Measurements from ENCODE around the gene MFAP1.
"Not testable (repeated sequence)": the region's sequence is repeated elsewhere in the genome, so short reads cannot be mapped to it uniquely, and the experiment has no call there.

MFAP1 gene

GRCh38 chr15:43821505-43821904, 3.0 kb downstream of the MFAP1 start:
- H3K9me3 ChIP-seq (ENCODE audit: control insufficient read depth in 1 of 2, low read length in 2 of 2), result no peaks in the 10 kb centered on the region
- peaks cover 13 to 19% of the 10 kb centered on the region in 2 donors for H3K4me1 ChIP-seq (ENCODE audit: control insufficient read depth in 1 of 2, insufficient read depth in 2 of 2, low read length in 2 of 2)
- H3K27ac ChIP-seq (ENCODE audit: low read depth, low read length), result no peak overlapping the region
- no peak overlapping the region for H3K9ac ChIP-seq (ENCODE audit: low read depth in 1 of 2, low read length in 2 of 2)
- H3K27me3 ChIP-seq (ENCODE audit: control insufficient read depth in 1 of 2, insufficient read depth in 2 of 2, low read length in 2 of 2), result no peaks in the 10 kb centered on the region
- H3K36me3 ChIP-seq (ENCODE audit: control insufficient read depth in 1 of 2, insufficient read depth in 2 of 2, low read length in 2 of 2), result peaks cover 13 to 15% of the 10 kb centered on the region in 2 donors
- H3K4me3 ChIP-seq (ENCODE audit: low read depth in 1 of 2, low read length in 2 of 2), result no peak overlapping the region

GRCh38 chr15:43815064-43815463, 9.4 kb downstream of the MFAP1 start:
- not testable (repeated sequence) for H3K4me3 ChIP-seq (ENCODE audit: low read depth in 1 of 2, low read length in 2 of 2); H3K9me3 ChIP-seq (ENCODE audit: control insufficient read depth in 1 of 2, low read length in 2 of 2); H3K9ac ChIP-seq (ENCODE audit: low read depth in 1 of 2, low read length in 2 of 2); H3K27ac ChIP-seq (ENCODE audit: low read depth, low read length); H3K27me3 ChIP-seq (ENCODE audit: control insufficient read depth in 1 of 2, insufficient read depth in 2 of 2, low read length in 2 of 2); H3K4me1 ChIP-seq (ENCODE audit: control insufficient read depth in 1 of 2, insufficient read depth in 2 of 2, low read length in 2 of 2)
- H3K36me3 ChIP-seq (ENCODE audit: control insufficient read depth in 1 of 2, insufficient read depth in 2 of 2, low read length in 2 of 2), result peaks cover 42 to 67% of the 10 kb centered on the region in 2 donors

- no peaks in the 10 kb centered on the region for H3K27me3 ChIP-seq (ENCODE audit: control insufficient read depth in 1 of 2, insufficient read depth in 2 of 2, low read length in 2 of 2)
These were observed 15.4 kb downstream of the MFAP1 start for GRCh38 chr15:43808960-43809678.

GRCh38 chr15:43808435-43808950, 16.0 kb downstream of the MFAP1 start:
- H3K27me3 ChIP-seq (ENCODE audit: control insufficient read depth in 1 of 2, insufficient read depth in 2 of 2, low read length in 2 of 2), result no peaks in the 10 kb centered on the region
- H3K36me3 ChIP-seq (ENCODE audit: control insufficient read depth in 1 of 2, insufficient read depth in 2 of 2, low read length in 2 of 2), result peaks cover 44 to 83% of the 10 kb centered on the region in 2 donors
- H3K4me1 ChIP-seq (ENCODE audit: control insufficient read depth in 1 of 2, insufficient read depth in 2 of 2, low read length in 2 of 2), result no peaks in the 10 kb centered on the region
- no peak overlapping the region for H3K4me3 ChIP-seq (ENCODE audit: low read depth in 1 of 2, low read length in 2 of 2)
- H3K9ac ChIP-seq (ENCODE audit: low read depth in 1 of 2, low read length in 2 of 2), result no peak overlapping the region
- no peaks in the 10 kb centered on the region for H3K9me3 ChIP-seq (ENCODE audit: control insufficient read depth in 1 of 2, low read length in 2 of 2)
- no peak overlapping the region for H3K27ac ChIP-seq (ENCODE audit: low read depth, low read length)

More at GRCh38 chr15:43808960-43809678, 15.4 kb downstream of the MFAP1 start:
- Histone ChIP-seq H3K4me1 (ENCODE audit: control insufficient read depth in 1 of 2, insufficient read depth in 2 of 2, low read length in 2 of 2) (no peaks in the 10 kb centered on the region), H3K36me3 (ENCODE audit: control insufficient read depth in 1 of 2, insufficient read depth in 2 of 2, low read length in 2 of 2) (peaks cover 46 to 87% of the 10 kb centered on the region in 2 donors), H3K9me3 (ENCODE audit: control insufficient read depth in 1 of 2, low read length in 2 of 2) (no peaks in the 10 kb centered on the region), H3K4me3 (ENCODE audit: low read depth in 1 of 2, low read length in 2 of 2) (no peak overlapping the region), H3K9ac (ENCODE audit: low read depth in 1 of 2, low read length in 2 of 2) (no peak overlapping the region), H3K27ac (ENCODE audit: low read depth, low read length) (no peak overlapping the region)

GRCh38 chr15:43802676-43803075, 21.8 kb downstream of the MFAP1 start:
- H3K4me3 ChIP-seq (ENCODE audit: low read depth in 1 of 2, low read length in 2 of 2); H3K27ac ChIP-seq (ENCODE audit: low read depth, low read length); H3K9ac ChIP-seq (ENCODE audit: low read depth in 1 of 2, low read length in 2 of 2); H3K9me3 ChIP-seq (ENCODE audit: control insufficient read depth in 1 of 2, low read length in 2 of 2); H3K27me3 ChIP-seq (ENCODE audit: control insufficient read depth in 1 of 2, insufficient read depth in 2 of 2, low read length in 2 of 2): not testable (repeated sequence)
- Histone ChIP-seq H3K36me3 (ENCODE audit: control insufficient read depth in 1 of 2, insufficient read depth in 2 of 2, low read length in 2 of 2) (peaks cover 19 to 45% of the 10 kb centered on the region in 2 donors), H3K4me1 (ENCODE audit: control insufficient read depth in 1 of 2, insufficient read depth in 2 of 2, low read length in 2 of 2) (peaks cover 26 to 32% of the 10 kb centered on the region in 2 donors)

- Histone ChIP-seq H3K27ac (ENCODE audit: low read depth, low read length) (peak within 1 kb of the TSS; percentile 89), H3K4me1 (ENCODE audit: control insufficient read depth in 1 of 2, insufficient read depth in 2 of 2, low read length in 2 of 2) (peaks cover 29 to 35% of the 10 kb centered on the region in 2 donors)
These were observed 24.0 kb downstream of the MFAP1 start, which contains the start of gene HYPK for GRCh38 chr15:43800286-43801141. Gene HYPK (plus strand): TSS chr15:43800599. CDS start chr15:43800623, 24 bp downstream.

GRCh38 chr15:43799945-43800285, 24.6 kb downstream of the MFAP1 start, which contains the start of gene SERINC4:
Gene SERINC4 (minus strand): TSS chr15:43800220. CDS start chr15:43799986, 234 bp downstream.
- Histone ChIP-seq H3K4me3 (ENCODE audit: low read depth in 1 of 2, low read length in 2 of 2) (peak within 1 kb of the TSS; percentile 94 to 98), H3K9me3 (ENCODE audit: control insufficient read depth in 1 of 2, low read length in 2 of 2) (no peaks in the 10 kb centered on the region), H3K27me3 (ENCODE audit: control insufficient read depth in 1 of 2, insufficient read depth in 2 of 2, low read length in 2 of 2) (no peaks in the 10 kb centered on the region), H3K27ac (ENCODE audit: low read depth, low read length) (peak within 1 kb of the TSS; percentile 89), H3K4me1 (ENCODE audit: control insufficient read depth in 1 of 2, insufficient read depth in 2 of 2, low read length in 2 of 2) (peaks cover 35 to 41% of the 10 kb centered on the region in 2 donors), H3K9ac (ENCODE audit: low read depth in 1 of 2, low read length in 2 of 2) (peak within 1 kb of the TSS; percentile 95), H3K36me3 (ENCODE audit: control insufficient read depth in 1 of 2, insufficient read depth in 2 of 2, low read length in 2 of 2) (peaks cover 16 to 47% of the 10 kb centered on the region in 2 donors)

More at GRCh38 chr15:43800286-43801141, 24.0 kb downstream of the MFAP1 start, which contains the start of gene HYPK:
- peaks cover 16 to 47% of the 10 kb centered on the region in 2 donors for H3K36me3 ChIP-seq (ENCODE audit: control insufficient read depth in 1 of 2, insufficient read depth in 2 of 2, low read length in 2 of 2)
- H3K9me3 ChIP-seq (ENCODE audit: control insufficient read depth in 1 of 2, low read length in 2 of 2), result no peaks in the 10 kb centered on the region
- H3K9ac ChIP-seq (ENCODE audit: low read depth in 1 of 2, low read length in 2 of 2), result peak within 1 kb of the TSS; percentile 95
- peak within 1 kb of the TSS; percentile 94 to 98 for H3K4me3 ChIP-seq (ENCODE audit: low read depth in 1 of 2, low read length in 2 of 2)
- no peaks in the 10 kb centered on the region for H3K27me3 ChIP-seq (ENCODE audit: control insufficient read depth in 1 of 2, insufficient read depth in 2 of 2, low read length in 2 of 2)

GRCh38 chr15:43799209-43799944, 25.1 kb downstream of the MFAP1 start:
- Histone ChIP-seq H3K27ac (ENCODE audit: low read depth, low read length) (peak overlapping the region; percentile 89), H3K9me3 (ENCODE audit: control insufficient read depth in 1 of 2, low read length in 2 of 2) (no peaks in the 10 kb centered on the region), H3K4me1 (ENCODE audit: control insufficient read depth in 1 of 2, insufficient read depth in 2 of 2, low read length in 2 of 2) (peaks cover 41 to 45% of the 10 kb centered on the region in 2 donors), H3K36me3 (ENCODE audit: control insufficient read depth in 1 of 2, insufficient read depth in 2 of 2, low read length in 2 of 2) (peaks cover 16 to 47% of the 10 kb centered on the region in 2 donors), H3K27me3 (ENCODE audit: control insufficient read depth in 1 of 2, insufficient read depth in 2 of 2, low read length in 2 of 2) (no peaks in the 10 kb centered on the region), H3K4me3 (ENCODE audit: low read depth in 1 of 2, low read length in 2 of 2) (peak overlapping the region in 1 of 2 donors; percentile 94), H3K9ac (ENCODE audit: low read depth in 1 of 2, low read length in 2 of 2) (no peak overlapping the region)

GRCh38 chr15:43796566-43796965, 27.9 kb downstream of the MFAP1 start:
- Histone ChIP-seq H3K27ac (ENCODE audit: low read depth, low read length) (no peak overlapping the region), H3K4me1 (ENCODE audit: control insufficient read depth in 1 of 2, insufficient read depth in 2 of 2, low read length in 2 of 2) (peaks cover 54 to 55% of the 10 kb centered on the region in 2 donors), H3K27me3 (ENCODE audit: control insufficient read depth in 1 of 2, insufficient read depth in 2 of 2, low read length in 2 of 2) (no peaks in the 10 kb centered on the region), H3K36me3 (ENCODE audit: control insufficient read depth in 1 of 2, insufficient read depth in 2 of 2, low read length in 2 of 2) (peaks cover 24 to 39% of the 10 kb centered on the region in 2 donors), H3K4me3 (ENCODE audit: low read depth in 1 of 2, low read length in 2 of 2) (no peak overlapping the region), H3K9ac (ENCODE audit: low read depth in 1 of 2, low read length in 2 of 2) (no peak overlapping the region), H3K9me3 (ENCODE audit: control insufficient read depth in 1 of 2, low read length in 2 of 2) (no peaks in the 10 kb centered on the region)
